Body of pancreas (tissue), 4 donors: ENCODE data around the gene EME1.

Experiments used
- CTCF ChIP-seq, 7 experiments: fragments of 450-650 bp in 4 of 7; fragments of 200-600 bp in 3 of 7; sonication (generic) in 3 of 7; IDR thresholded peaks; one replicate each; pipeline ENCODE4 v1.5.1; 2016 to 2019; ENCODE audit warnings: antibody characterized with exemption in 7 of 7
- POLR2A ChIP-seq, 3 donors: fragments of 450-650 bp; IDR thresholded peaks; one replicate each; pipeline ENCODE4 v1.6.1; 2016; ENCODE audit warnings: antibody characterized with exemption in 3 of 3, mild to moderate bottlenecking in 2 of 3

GRCh38 chr17:50325906-50326305, 47.1 kb upstream of the EME1 start:
- TF ChIP-seq CTCF (IDR thresholded peaks at IDR 0.05) (no peak), POLR2A (IDR thresholded peaks at IDR 0.05) (no peak)
